Endothelial cell of umbilical vein (primary cell): ENCODE data around the gene PAX3. TPM values are rescaled to one million over a fixed set of nuclear protein-coding genes. Genes with fewer than 3 reads are reported as not detected.

ENCODE experiments used
- BruUV-seq: library from RNA; stranded (reverse); fragments of 400-500 nt; replicated peaks from 2 replicates; lab custom pipeline; 2021; lab: Mats Ljungman, UMichigan
- CTCF ChIA-PET: fragments of 300-600, 350-600 bp; sonication (Branson Sonifier 250); formaldehyde crosslinking; loops from one replicate; lab custom pipeline; 2021; ENCODE audit warnings: antibody characterized with exemption, inconsistent platforms; lab: Charles Lee
- POLR2A ChIA-PET: fragments of 300-600, 350-600 bp; sonication (Branson Sonifier 250); formaldehyde crosslinking; loops from one replicate; lab custom pipeline; 2021; ENCODE audit warnings: antibody characterized with exemption, inconsistent platforms; lab: Charles Lee
- DNase-seq: peaks from one replicate; pipeline ENCODE4 v3.0.0-alpha.2; 2011; ENCODE audit warnings: low read depth, low spot score
- FAIRE-seq: peaks from 2 replicates; lab custom pipeline; 2011; peaks lifted over from hg19 to GRCh38; lab: Jason Lieb, UNC
- H2AFZ ChIP-seq: 2 replicates; pipeline ENCODE4 v1.6.0; 2012; ENCODE audit warnings: low read depth, low read length, control low read depth, inconsistent platforms
- H3K27ac ChIP-seq: 2 replicates; pipeline ENCODE4 v1.5.1; 2011; ENCODE audit warnings: low read depth, mild to moderate bottlenecking, control low read depth, low read length, moderate library complexity; ENCODE audit not compliant: insufficient read depth
- H3K27me3 ChIP-seq, 2 experiments: 2 replicates each; pipeline versions ENCODE4 v1.6.0 to v1.6.1; 2011; ENCODE audit warnings: low read length in 2 of 2, mixed read lengths in 1 of 2; ENCODE audit not compliant: control insufficient read depth in 2 of 2, insufficient read depth in 2 of 2
- H3K36me3 ChIP-seq, 2 experiments: 2 replicates in 1 of 2; 3 replicates in 1 of 2; pipeline ENCODE4 v1.5.1; 2011; ENCODE audit warnings: low read length in 2 of 2, mild to moderate bottlenecking in 1 of 2, moderate library complexity in 1 of 2; ENCODE audit not compliant: control insufficient read depth in 2 of 2, insufficient read depth in 2 of 2; ENCODE audit errors: extremely low read depth in 1 of 2
- H3K4me1 ChIP-seq: 3 replicates; pipeline ENCODE4 v1.5.1; 2011; ENCODE audit warnings: mild to moderate bottlenecking, low read length; ENCODE audit not compliant: control insufficient read depth, insufficient read depth; ENCODE audit errors: extremely low read depth
- H3K4me2 ChIP-seq: 2 replicates; pipeline ENCODE4 v1.6.1; 2011; ENCODE audit warnings: low read length, control low read depth, mixed read lengths; ENCODE audit not compliant: insufficient read depth
- H3K4me3 ChIP-seq, 3 experiments: fragments of 200-600 bp in 1 of 3; sonication (generic), shearing (Covaris generic) in 1 of 3; replicated peaks in 1 of 3; 2 replicates each; pipeline ENCODE4 v1.5.1; 2011 to 2016; ENCODE audit warnings: control low read depth in 3 of 3, low read length in 3 of 3, mild to moderate bottlenecking in 2 of 3, inconsistent platforms in 1 of 3, low read depth in 1 of 3, moderate library complexity in 1 of 3; ENCODE audit not compliant: insufficient read depth in 1 of 3
- H3K79me2 ChIP-seq: 2 replicates; pipeline ENCODE4 v1.6.0; 2012; ENCODE audit warnings: low read length, inconsistent platforms; ENCODE audit not compliant: control insufficient read depth, insufficient read depth
- H3K9ac ChIP-seq: replicated peaks from 2 replicates; pipeline ENCODE3; 2011; ENCODE audit warnings: low read length, control low read depth; ENCODE audit not compliant: insufficient read depth; ENCODE audit errors: extremely low read depth
- H3K9me1 ChIP-seq: replicated peaks from 3 replicates; pipeline ENCODE4 v1.6.0; 2011; ENCODE audit warnings: mild to moderate bottlenecking, low read length; ENCODE audit not compliant: control insufficient read depth, insufficient read depth; ENCODE audit errors: extremely low read depth
- H3K9me3 ChIP-seq: replicated peaks from 2 replicates; pipeline ENCODE4 v1.5.1; 2012; ENCODE audit warnings: low read length, inconsistent platforms; ENCODE audit not compliant: control insufficient read depth, insufficient read depth
- H4K20me1 ChIP-seq: replicated peaks from 2 replicates; pipeline ENCODE3; 2011; ENCODE audit warnings: mild to moderate bottlenecking, low read length; ENCODE audit not compliant: control insufficient read depth, insufficient read depth; ENCODE audit errors: extremely low read depth
- EZH2 ChIP-seq: IDR thresholded peaks from 2 replicates; pipeline ENCODE4 v1.6.1; 2012; ENCODE audit warnings: borderline replicate concordance, low read depth, mild to moderate bottlenecking, moderate library complexity, low read length, inconsistent platforms; ENCODE audit not compliant: severe bottlenecking
- FOS ChIP-seq: IDR thresholded peaks from 2 replicates; pipeline ENCODE4 v1.6.1; 2011; ENCODE audit warnings: mild to moderate bottlenecking, low read length, moderate library complexity, borderline replicate concordance; ENCODE audit not compliant: insufficient read depth
- JUN ChIP-seq: IDR thresholded peaks from 2 replicates; pipeline ENCODE4 v1.6.1; 2011; ENCODE audit warnings: borderline replicate concordance, low read depth; ENCODE audit not compliant: insufficient read length, insufficient read depth
- POLR2A ChIP-seq: IDR thresholded peaks from 2 replicates; pipeline ENCODE4 v1.6.1; 2012; ENCODE audit warnings: low read depth, mild to moderate bottlenecking, control low read depth, low read length
- POLR2AphosphoS5 ChIP-seq: IDR thresholded peaks from 2 replicates; pipeline ENCODE4 v1.6.1; 2012; ENCODE audit warnings: low read depth, mild to moderate bottlenecking, control low read depth, low read length, moderate library complexity; ENCODE audit not compliant: insufficient read depth
- dilution Hi-C: fragments of 300-500 bp; cut with MboI; formaldehyde crosslinking; loops from one replicate; pipeline ENCODE4 v1.15.0; 2019; ENCODE audit warnings: low sequenced_read_pairs; ENCODE audit not compliant: extremely low pct_ligation_motif_present
- intact Hi-C: fragments of 100-400 bp; cut with micrococcal nuclease; formaldehyde crosslinking; loops from one replicate; pipeline ENCODE4 v1.10.0; 2022
- polyA plus RNA-seq, 4 experiments: library from polyadenylated mRNA; depleted of rRNA in 3 of 4; stranded (reverse) in 3 of 4; unstranded in 1 of 4; fragments of >200 nt; gene quantifications; 2 replicates each; pipeline versions ENCODE4 v1.2.1 to v1.2.3, GENCODE V29; 2011 to 2012; ENCODE audit warnings: missing spikeins in 1 of 4
- total RNA-seq: library from RNA; stranded (reverse); gene quantifications from 2 replicates; pipeline ENCODE4 v1.2.3, GENCODE V29; 2021
- TF ChIP-seq, protein P1 (sequence below), 2 donors: IDR thresholded peaks; 1 replicate in 1 of 2; 2 replicates in 1 of 2; pipeline ENCODE4 v1.5.1; 2011; ENCODE audit warnings: low read length in 2 of 2, mild to moderate bottlenecking in 2 of 2, moderate library complexity in 2 of 2, control low read depth in 1 of 2, inconsistent platforms in 1 of 2, low read depth in 1 of 2; ENCODE audit not compliant: insufficient read depth in 1 of 2; ENCODE audit errors: extremely low read depth in 1 of 2
- TF ChIP-seq, protein P2 (sequence below): IDR thresholded peaks from 2 replicates; pipeline ENCODE4 v1.6.1; 2011; ENCODE audit not compliant: insufficient read depth, insufficient read length

The PAX3 gene
- total and polyA plus RNA-seq, 2 donors (not counting 3 experiments of a cell fraction or from before 2014, with no cell fraction given) = not detected

DNA sequence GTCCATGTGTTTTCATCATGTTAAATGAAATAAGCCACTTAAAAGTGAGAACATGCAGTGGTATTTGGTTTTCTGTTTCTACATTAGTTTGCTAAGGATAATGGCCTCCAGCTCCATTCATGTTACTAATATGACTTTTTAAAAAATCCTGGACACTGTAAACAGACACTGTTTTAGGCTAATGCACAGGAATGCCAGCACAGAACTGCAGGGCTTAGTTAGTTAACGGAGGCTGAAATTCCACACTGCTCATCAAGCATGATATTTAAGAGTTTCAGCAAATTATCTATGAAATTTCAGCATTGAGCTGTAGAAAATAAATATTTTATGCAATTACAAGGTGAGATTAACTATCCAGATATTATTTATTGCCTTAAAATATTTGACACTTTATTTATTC is 42.5 kb upstream of the PAX3 start:
- Histone ChIP-seq H3K79me2 (no peaks in the 10 kb centered on the region), H3K4me2 (no peak overlapping the region), H3K9me3 (no peaks in the 10 kb centered on the region), H3K4me1 (no peaks in the 10 kb centered on the region), H4K20me1 (no peaks in the 10 kb centered on the region), H3K9ac (no peak overlapping the region), H2AFZ (no peak overlapping the region), H3K27ac (no peak overlapping the region), H3K4me3 (no peak overlapping the region), H3K36me3 (no peaks in the 10 kb centered on the region), H3K9me1 (no peaks in the 10 kb centered on the region), H3K27me3 (peaks cover 0 to 5% of the 10 kb centered on the region in 2 experiments)
- dilution Hi-C loops = no loop called here
- POLR2A ChIA-PET = no interaction called here
- DNase-seq (no peak), FAIRE-seq (no peak)
- no TSS peak for BruUV-seq
- CTCF ChIA-PET = no interaction called here
- intact Hi-C loops = no loop called here
- no peak for TF ChIP-seq POLR2A
- no peak for TF ChIP-seq POLR2AphosphoS5
- TF ChIP-seq JUN = no peak
- TF ChIP-seq, protein P1, sequence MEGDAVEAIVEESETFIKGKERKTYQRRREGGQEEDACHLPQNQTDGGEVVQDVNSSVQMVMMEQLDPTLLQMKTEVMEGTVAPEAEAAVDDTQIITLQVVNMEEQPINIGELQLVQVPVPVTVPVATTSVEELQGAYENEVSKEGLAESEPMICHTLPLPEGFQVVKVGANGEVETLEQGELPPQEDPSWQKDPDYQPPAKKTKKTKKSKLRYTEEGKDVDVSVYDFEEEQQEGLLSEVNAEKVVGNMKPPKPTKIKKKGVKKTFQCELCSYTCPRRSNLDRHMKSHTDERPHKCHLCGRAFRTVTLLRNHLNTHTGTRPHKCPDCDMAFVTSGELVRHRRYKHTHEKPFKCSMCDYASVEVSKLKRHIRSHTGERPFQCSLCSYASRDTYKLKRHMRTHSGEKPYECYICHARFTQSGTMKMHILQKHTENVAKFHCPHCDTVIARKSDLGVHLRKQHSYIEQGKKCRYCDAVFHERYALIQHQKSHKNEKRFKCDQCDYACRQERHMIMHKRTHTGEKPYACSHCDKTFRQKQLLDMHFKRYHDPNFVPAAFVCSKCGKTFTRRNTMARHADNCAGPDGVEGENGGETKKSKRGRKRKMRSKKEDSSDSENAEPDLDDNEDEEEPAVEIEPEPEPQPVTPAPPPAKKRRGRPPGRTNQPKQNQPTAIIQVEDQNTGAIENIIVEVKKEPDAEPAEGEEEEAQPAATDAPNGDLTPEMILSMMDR (IDR thresholded peaks at IDR 0.05; ENCODE audit: extremely low read depth in 1 of 2, insufficient read depth in 1 of 2, low read depth in 1 of 2, low read length in 2 of 2) = no peak
- TF ChIP-seq EZH2 = no peak
- TF ChIP-seq, protein P2, sequence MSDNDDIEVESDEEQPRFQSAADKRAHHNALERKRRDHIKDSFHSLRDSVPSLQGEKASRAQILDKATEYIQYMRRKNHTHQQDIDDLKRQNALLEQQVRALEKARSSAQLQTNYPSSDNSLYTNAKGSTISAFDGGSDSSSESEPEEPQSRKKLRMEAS = no peak
- no peak for TF ChIP-seq FOS
